GM19023 (cell line): ENCODE data around the gene NOX4.

Source experiments
- ATAC-seq: cut with Tn5 transposase; IDR thresholded peaks from one replicate; pipeline ENCODE4 v1.9.1; 2021; ENCODE audit warnings: mild to moderate bottlenecking, moderate library complexity; ENCODE audit not compliant: unreplicated experiment

Gene NOX4

DNA sequence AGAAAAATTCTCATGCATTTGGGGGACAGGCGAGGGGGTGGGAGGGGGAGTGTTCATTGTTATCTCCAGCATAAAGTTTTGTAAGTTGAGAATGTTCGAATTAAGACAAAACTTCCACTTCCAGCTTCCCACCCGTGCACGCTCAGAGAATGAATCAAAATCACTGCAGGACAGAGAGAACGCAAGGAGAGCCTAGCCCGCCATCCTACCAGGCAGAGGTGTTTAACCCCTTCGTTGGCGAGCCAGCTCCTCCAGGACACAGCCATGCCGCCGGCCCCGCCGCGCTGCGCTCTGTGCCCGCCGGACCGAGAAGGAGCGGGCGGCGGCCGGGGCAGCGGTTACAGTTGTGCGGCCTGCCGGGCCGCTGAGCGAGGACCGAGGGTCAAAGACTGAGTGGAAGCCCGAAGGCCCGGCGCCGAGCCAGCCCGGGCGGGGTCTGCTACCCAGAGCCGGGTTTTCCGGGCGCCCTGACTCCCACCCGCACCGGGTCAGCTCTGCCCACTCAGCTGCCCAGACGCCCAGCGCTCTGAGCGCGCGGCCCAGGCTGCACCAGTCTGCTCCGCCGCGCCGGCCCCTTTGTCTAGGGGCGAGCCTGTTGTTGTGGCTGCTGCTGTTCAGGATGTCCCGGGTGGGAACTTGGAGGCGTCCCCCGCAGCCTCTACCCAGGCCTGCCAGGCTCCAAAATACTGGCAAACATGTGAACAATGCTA is at the start of gene NOX4:
Gene NOX4 (minus strand): TSS at position 395 of the 710 bp plus-strand sequence. CDS start 129 bp downstream, at position 266.
- ATAC-seq: no peak

- no peak for ATAC-seq
Observed at GRCh38 chr11:89540826-89541225, 49.7 kb upstream of the NOX4 start.

DNA sequence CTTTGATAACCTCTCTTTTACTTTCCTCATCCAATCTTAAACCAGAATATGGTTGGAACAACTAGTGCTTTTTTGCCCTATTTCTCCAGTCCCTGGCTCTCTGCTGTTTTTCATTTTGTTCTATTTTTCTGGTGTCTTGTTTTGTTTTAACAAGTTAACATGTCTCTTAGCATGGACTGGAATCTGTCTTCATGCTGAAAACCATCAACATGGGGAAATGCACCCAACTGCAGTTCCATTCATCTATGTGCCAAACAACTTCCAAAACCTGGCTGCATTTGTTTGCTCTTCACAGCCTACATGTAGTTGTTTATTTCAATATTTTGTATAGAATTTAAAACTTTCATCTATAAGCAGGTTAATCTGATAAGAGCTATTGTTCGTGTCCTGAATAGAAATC is 46.8 kb upstream of the NOX4 start:
- no peak for ATAC-seq

DNA sequence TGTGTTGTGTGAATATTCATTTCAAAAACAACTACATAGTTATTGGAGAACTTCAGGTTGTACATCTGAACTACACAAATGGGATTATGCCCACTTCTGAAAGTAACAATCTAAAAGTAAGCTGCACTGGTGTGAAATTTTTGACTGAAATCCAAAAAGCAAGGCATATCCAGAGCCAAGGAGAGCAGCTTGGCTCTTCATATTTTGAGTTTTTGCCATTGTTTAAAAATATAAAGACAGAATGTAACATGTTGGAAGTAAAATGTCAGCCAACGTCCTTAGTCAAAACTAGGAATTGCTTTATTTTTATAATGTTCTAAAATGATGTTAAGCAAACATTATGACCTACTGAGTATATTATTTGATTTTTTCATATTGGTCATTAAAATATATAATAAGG is 45.8 kb upstream of the NOX4 start:
- no peak for ATAC-seq

DNA sequence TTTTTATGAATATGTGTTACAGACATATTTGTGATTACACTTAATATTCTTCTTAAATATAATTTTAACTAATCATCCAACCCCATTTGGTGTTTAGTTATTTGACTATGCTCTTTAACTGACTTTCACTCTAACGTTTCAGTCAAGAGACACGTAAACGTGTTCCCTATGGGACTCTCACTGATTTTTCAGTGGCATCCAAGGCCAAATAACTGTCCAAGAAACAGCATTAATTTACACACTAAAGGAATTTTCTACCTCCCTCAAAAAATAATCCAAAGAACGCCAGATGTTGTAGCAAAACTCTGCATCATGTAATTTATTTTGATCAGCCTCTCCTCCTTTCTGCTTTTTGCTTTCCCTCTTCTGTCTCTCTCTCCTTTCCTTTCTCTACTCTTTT is 44.0 kb upstream of the NOX4 start:
- no peak for ATAC-seq

- ATAC-seq: no peak
Observed at GRCh38 chr11:89529626-89530380, 38.6 kb upstream of the NOX4 start.

- ATAC-seq: no peak
Observed at GRCh38 chr11:89521792-89522191, 30.6 kb upstream of the NOX4 start.

- ATAC-seq: no peak
Observed at GRCh38 chr11:89521294-89521693, 30.1 kb upstream of the NOX4 start.

GRCh38 chr11:89516496-89516895 is 25.3 kb upstream of the NOX4 start:
- ATAC-seq: no peak

- ATAC-seq: no peak
Observed at GRCh38 chr11:89508544-89508943, 17.4 kb upstream of the NOX4 start.

DNA sequence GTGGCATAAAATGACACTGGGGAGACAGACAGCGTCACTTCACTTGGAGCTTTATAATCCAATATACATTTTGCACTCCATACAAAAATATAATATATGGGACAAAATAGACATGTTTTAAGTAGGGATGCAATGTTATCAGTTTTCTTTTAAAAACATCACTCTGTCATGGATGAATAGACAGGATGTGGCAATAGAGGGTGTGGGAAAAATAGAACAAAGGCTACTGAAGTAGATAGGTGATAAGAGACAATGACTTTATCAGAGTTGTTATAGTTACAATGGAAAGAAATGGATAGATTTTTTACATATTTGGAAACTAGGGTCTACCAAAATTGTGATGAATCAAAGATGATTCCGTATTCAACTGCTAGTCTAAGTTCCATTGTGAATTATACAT is 13.1 kb upstream of the NOX4 start:
- no peak for ATAC-seq

DNA sequence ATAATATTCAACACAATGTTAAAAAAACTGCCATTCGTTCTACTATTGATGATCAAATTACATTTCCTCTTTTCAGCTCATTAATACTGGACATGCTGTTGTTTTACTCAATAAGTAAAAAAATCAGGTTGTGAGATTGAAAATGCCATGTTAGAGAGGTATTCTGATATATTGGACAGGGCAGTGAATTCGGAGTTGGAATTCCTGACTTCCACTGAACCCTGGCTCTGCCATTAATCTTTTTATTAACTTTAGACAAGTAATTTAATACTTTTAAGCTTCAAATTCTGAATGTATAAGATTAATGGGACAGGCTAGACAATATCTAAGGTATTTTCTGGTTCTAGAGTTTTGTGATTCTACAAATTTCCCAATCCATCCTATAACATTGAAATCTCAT is 12.2 kb upstream of the NOX4 start:
- ATAC-seq: no peak

- ATAC-seq: no peak
Observed at GRCh38 chr11:89502301-89502700, 11.1 kb upstream of the NOX4 start.

- no peak for ATAC-seq
Observed at GRCh38 chr11:89500336-89500735, 9.2 kb upstream of the NOX4 start.

DNA sequence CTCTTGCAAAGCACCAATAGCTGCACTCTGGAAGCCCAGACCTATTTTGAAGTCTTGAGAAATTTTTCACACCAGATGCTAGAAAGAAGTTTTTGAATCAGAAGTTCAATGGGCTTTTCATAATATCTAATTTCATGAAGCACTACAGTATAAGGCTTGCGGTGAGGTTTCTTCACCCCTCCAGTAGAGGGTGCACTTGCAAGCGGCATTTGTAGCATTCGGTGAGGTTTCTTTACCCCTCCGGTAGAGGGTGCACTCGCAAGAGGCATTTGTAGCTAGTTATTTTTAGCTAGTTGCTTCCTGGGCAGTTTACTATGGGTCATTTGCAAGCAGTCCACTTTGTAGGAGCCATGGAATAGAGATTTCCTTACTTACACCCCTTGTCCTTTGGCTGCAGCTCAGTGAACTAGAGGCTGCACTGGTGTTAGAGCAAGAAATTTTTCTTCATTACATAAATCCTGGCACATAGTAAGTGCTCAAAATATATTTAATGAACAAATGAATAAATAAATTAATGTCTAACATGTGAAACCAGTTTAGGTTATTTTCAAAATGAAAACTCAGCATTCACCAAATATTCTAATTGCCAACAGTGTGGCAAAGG is 7.8 kb upstream of the NOX4 start:
- ATAC-seq: no peak

- no peak for ATAC-seq
Observed at GRCh38 chr11:89495951-89496350, 4.8 kb upstream of the NOX4 start.

GRCh38 chr11:89493431-89493830 is 2.3 kb upstream of the NOX4 start:
- ATAC-seq: no peak

DNA sequence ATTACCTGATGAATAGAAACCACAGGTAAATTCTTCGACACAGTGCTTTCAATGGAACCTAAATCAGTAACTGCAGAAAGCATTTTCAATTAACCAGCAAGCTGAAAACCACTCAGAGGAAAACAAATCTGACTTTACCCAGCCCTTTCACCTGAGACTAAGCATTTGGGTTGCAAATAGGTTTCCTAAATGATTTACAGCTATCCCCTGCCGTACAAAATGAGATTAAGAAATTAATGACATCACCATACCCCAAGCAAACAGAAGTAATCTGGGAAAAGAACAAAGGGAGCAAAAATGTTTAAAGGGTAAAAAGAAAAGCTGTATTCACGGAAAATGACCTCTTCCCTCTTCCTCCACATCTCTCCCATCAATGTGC is 584 bp downstream of the NOX4 start:
- ATAC-seq: no peak

GRCh38 chr11:89489930-89490329 is 1.2 kb downstream of the NOX4 start:
- no peak for ATAC-seq

DNA sequence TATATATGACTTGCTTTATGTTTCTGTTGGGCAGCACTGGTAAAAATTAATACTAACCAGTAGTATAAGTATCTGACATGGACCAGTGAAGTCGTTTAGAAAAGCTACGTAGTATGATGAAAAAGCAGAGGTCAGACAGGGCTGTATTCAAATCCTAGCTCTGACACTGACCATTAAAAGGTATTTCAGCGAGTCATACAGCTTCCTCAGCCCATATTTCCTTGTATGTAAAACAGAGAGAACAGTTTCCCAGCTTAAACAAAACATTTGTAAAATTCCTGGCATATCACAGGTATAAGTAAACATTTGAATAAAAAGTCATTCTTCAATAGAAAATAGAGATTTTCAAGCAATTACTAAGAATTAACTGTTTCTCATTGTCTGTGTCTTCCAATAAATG is 4.2 kb downstream of the NOX4 start:
- ATAC-seq: no peak

DNA sequence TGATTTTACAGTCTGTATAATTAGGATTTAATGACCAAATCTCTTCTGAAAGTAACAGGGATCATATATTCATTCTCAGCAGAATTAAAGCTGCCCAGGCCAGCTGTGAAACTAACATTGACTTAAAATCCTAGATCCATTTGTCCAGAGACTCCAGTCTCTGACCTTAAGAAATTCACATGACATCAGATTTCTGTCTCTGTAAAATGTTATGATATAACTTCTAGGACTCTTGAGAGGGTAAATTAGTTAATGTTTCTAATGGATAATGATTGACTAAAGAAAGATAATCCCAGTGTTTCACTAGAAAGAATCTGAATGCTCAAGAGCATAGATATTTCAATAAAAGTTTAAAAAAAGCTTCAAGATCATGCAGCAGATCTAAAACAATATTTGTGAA is 6.3 kb downstream of the NOX4 start:
- ATAC-seq: no peak

DNA sequence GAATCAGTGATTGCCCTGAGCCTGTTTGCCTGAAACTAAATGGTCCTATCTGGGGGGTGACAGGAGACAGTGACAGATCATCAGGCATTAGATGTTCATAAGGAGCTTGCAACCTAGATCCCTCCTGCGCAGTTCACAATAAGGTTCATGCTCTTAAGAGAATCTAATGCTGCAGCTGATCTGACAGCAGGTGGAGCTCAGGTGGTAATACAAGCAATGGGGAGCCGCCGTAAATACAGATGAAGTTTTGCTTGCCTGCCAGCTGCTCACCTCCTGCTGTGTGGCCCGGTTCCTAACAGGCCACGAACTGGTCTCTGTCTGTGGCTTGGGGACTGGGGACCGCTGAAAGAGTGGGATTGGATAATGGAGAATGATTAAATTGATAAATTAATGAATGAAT is 14.0 kb downstream of the NOX4 start:
- ATAC-seq: no peak
